ENCODE data around the gene VLDLR.

VLDLR gene

GRCh38 chr9:2664174-2665065 lies 42.8 kb downstream of the VLDLR start:
- no peak for TF ChIP-seq GATA1 (IDR thresholded peaks at IDR 0.05; ENCODE audit: low read depth, low read length)
- TF ChIP-seq POLR2A (IDR thresholded peaks at IDR 0.05; ENCODE audit: low read length), result no peak
- DNase-seq, result no peak

DNA sequence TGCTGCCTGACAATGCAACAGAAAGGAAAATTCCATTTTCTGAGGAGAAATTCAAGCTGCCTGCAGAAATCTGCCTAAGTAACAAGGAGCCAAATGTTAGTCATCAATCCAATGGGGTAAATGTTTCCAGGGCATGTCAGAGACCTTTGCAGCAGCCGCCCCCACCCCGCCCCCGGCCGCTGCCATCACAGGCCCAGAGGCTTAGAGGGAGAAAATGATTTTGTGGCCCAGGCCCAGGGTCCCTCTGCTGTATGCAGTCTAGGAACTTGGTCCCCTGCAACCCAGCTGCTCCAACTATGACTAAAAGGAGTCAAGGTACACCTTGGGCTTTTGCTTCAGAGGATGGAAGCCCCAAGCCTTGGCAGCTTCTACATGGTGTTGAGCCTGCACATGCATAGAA lies 45.0 kb downstream of the VLDLR start:
- TF ChIP-seq GATA1 (IDR thresholded peaks at IDR 0.05; ENCODE audit: low read depth, low read length), result no peak
- TF ChIP-seq POLR2A (IDR thresholded peaks at IDR 0.05; ENCODE audit: low read length), result no peak
- no peak for DNase-seq

- no peak for DNase-seq
- TF ChIP-seq GATA1 (IDR thresholded peaks at IDR 0.05; ENCODE audit: low read depth, low read length), result no peak
- no peak for TF ChIP-seq POLR2A (IDR thresholded peaks at IDR 0.05; ENCODE audit: low read length)
Measured at GRCh38 chr9:2673161-2673560, 51.6 kb downstream of the VLDLR start.

DNA sequence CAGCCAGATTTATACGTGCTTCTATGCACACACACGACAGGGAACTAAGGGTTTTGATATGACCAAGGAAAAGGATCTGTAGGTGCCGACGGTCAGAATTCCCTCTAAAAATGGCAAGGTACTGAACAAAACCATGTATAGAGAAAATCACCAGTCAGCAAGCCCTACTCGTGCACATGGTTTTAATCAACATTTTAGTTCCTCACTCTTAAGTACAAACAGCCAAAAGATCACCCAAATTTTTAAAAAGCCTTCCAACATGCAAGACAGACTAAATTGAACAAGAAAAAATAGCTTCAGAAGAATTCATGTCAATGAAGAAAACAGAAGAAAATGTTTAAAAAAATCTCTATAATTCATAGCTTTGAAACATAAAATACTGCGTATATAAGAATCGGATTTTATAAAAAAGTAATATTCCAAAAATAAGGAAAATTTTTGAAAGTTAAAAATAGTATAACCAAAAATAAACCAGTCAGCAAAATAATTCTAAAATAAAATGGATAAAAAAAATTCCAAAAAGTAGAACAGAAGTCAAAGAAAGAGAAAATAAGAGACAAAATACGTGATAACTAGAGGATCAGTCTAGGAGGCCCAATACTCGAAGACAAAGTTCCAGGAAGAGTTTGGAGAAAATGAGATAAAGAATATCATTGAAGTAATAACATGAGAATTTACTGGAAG lies 52.7 kb downstream of the VLDLR start:
- TF ChIP-seq POLR2A (IDR thresholded peaks at IDR 0.05; ENCODE audit: low read length), result no peak
- TF ChIP-seq GATA1 (IDR thresholded peaks at IDR 0.05; ENCODE audit: low read depth, low read length), result no peak
- no peak for DNase-seq

DNA sequence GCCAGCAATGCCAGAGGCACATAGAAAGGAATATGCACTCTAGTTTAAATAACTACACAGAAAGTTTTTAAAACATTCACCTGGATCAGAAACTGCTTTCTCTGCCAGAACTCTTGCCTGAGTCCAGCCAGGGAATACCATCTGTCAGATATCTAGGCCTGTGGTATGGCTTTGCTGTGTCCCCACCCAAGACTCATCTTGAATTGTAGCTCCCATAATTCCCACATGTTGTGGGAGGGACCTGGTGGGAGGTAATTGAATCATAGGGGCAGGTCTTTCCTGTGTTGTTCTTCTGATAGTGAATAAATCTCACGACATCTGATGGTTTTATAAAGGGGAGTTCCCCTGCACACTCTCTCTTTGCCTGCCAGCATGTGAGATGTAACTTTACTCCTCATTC lies 54.2 kb downstream of the VLDLR start:
- no peak for DNase-seq
- TF ChIP-seq GATA1 (IDR thresholded peaks at IDR 0.05; ENCODE audit: low read depth, low read length), result no peak
- TF ChIP-seq POLR2A (IDR thresholded peaks at IDR 0.05; ENCODE audit: low read length), result no peak

DNA sequence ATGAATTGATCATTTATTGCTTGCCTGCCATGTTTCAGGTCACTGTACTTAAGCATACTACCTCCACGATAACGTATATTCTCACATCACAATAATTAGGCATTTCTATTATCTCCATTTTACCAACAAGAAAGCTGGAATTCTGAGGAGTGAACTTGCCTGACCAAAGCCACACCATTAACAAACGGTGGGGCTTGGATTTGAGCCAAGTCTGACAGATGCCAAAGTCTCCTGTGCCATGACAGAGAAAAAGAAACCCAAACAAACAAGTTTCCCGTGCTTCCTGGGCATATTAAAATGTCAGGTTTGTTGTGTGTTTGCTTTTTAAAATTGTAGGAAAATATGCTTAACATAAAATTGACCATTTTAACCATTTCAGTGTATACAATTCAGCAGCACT lies 54.9 kb downstream of the VLDLR start:
- no peak for TF ChIP-seq POLR2A (IDR thresholded peaks at IDR 0.05; ENCODE audit: low read length)
- no peak for DNase-seq

- TF ChIP-seq POLR2A (IDR thresholded peaks at IDR 0.05; ENCODE audit: low read length), result no peak
- no peak for TF ChIP-seq GATA1 (IDR thresholded peaks at IDR 0.05; ENCODE audit: low read depth, low read length)
- DNase-seq, result no peak
Measured at GRCh38 chr9:2677915-2678889, 56.6 kb downstream of the VLDLR start.

DNA sequence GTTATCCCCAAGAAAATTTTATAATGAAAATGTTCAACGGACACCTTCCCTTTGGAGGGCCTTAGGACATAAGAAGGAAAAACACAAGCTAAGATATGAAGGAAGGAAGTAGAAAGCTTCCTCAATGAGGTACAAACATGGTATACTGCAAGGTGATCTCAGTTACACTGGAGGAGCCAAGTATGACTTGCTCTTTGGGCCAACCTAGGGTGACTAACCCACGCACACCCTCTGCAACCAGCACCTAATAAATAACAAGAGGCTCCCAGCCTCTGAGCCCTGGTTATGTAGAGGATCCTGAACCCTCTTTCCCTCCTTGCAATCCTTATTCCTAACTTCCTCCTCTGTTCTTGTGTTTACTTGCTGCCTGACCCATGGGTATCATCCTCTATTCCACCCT lies 57.4 kb downstream of the VLDLR start:
- DNase-seq, result no peak
- TF ChIP-seq POLR2A (IDR thresholded peaks at IDR 0.05; ENCODE audit: low read length) (no peak), GATA1 (IDR thresholded peaks at IDR 0.05; ENCODE audit: low read depth, low read length) (no peak)

- TF ChIP-seq POLR2A (IDR thresholded peaks at IDR 0.05; ENCODE audit: low read length) (no peak), GATA1 (IDR thresholded peaks at IDR 0.05; ENCODE audit: low read depth, low read length) (no peak)
- DNase-seq, result no peak
Measured at GRCh38 chr9:2681981-2682380, 60.4 kb downstream of the VLDLR start.

- no peak for DNase-seq
- TF ChIP-seq GATA1 (IDR thresholded peaks at IDR 0.05; ENCODE audit: low read depth, low read length) (no peak), POLR2A (IDR thresholded peaks at IDR 0.05; ENCODE audit: low read length) (no peak)
Measured at GRCh38 chr9:2686911-2687310, 65.3 kb downstream of the VLDLR start.

- no peak for DNase-seq
Measured at GRCh38 chr9:2688636-2689035, 67.0 kb downstream of the VLDLR start.

GRCh38 chr9:2691212-2691611 lies 69.6 kb downstream of the VLDLR start:
- DNase-seq, result no peak
- TF ChIP-seq GATA1 (IDR thresholded peaks at IDR 0.05; ENCODE audit: low read depth, low read length) (no peak), POLR2A (IDR thresholded peaks at IDR 0.05; ENCODE audit: low read length) (no peak)

More at GRCh38 chr9:2688636-2689035, 67.0 kb downstream of the VLDLR start:
- no peak for TF ChIP-seq GATA1 (IDR thresholded peaks at IDR 0.05; ENCODE audit: low read depth, low read length)
- TF ChIP-seq POLR2A (IDR thresholded peaks at IDR 0.05; ENCODE audit: low read length), result no peak

GRCh38 chr9:2691626-2692025 lies 70.0 kb downstream of the VLDLR start:
- no peak for DNase-seq
- TF ChIP-seq POLR2A (IDR thresholded peaks at IDR 0.05; ENCODE audit: low read length) (no peak), GATA1 (IDR thresholded peaks at IDR 0.05; ENCODE audit: low read depth, low read length) (no peak)

DNA sequence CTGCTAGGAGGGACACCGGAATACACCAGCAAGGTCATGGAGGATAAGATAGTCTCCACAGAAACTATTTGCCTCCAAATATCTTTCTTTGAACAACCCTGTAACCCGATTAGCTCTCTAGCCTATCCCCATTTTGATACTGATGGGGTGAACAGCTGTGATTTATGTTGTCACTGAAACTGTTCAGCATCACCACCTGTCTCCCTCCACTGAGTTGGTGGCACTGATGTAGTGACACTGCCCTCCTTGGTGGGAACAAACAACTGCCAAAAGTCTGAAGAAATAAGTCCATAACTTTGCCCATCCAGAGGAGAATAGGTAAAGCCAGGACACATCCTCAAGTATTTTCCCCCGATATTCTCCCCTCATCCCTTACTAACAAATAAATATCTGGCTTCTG lies 71.5 kb downstream of the VLDLR start:
- TF ChIP-seq POLR2A (IDR thresholded peaks at IDR 0.05; ENCODE audit: low read length), result no peak
- TF ChIP-seq GATA1 (IDR thresholded peaks at IDR 0.05; ENCODE audit: low read depth, low read length), result no peak
- no peak for DNase-seq

Data from erythroblast (primary cell).